AG09319 (cell line): ENCODE results near the gene HAVCR1.
"Not testable (repeated sequence)": the region's sequence is repeated elsewhere in the genome, so short reads cannot be mapped to it uniquely, and the experiment has no call there.

Source experiments
- DNase-seq: peaks from one replicate; pipeline ENCODE4 v3.0.0-alpha.2; 2010; ENCODE audit warnings: low read depth; ENCODE audit errors: extremely low read depth
- TF ChIP-seq, protein P1 (sequence below): IDR thresholded peaks from 2 replicates; pipeline ENCODE4 v1.5.1; 2011; ENCODE audit warnings: low read depth, mild to moderate bottlenecking, inconsistent platforms, low read length, moderate library complexity

The HAVCR1 gene

GRCh38 chr5:157063776-157064430 is 5.0 kb upstream of the HAVCR1 start:
- TF ChIP-seq, protein P1, sequence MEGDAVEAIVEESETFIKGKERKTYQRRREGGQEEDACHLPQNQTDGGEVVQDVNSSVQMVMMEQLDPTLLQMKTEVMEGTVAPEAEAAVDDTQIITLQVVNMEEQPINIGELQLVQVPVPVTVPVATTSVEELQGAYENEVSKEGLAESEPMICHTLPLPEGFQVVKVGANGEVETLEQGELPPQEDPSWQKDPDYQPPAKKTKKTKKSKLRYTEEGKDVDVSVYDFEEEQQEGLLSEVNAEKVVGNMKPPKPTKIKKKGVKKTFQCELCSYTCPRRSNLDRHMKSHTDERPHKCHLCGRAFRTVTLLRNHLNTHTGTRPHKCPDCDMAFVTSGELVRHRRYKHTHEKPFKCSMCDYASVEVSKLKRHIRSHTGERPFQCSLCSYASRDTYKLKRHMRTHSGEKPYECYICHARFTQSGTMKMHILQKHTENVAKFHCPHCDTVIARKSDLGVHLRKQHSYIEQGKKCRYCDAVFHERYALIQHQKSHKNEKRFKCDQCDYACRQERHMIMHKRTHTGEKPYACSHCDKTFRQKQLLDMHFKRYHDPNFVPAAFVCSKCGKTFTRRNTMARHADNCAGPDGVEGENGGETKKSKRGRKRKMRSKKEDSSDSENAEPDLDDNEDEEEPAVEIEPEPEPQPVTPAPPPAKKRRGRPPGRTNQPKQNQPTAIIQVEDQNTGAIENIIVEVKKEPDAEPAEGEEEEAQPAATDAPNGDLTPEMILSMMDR: no peak
- no peak for DNase-seq

DNA sequence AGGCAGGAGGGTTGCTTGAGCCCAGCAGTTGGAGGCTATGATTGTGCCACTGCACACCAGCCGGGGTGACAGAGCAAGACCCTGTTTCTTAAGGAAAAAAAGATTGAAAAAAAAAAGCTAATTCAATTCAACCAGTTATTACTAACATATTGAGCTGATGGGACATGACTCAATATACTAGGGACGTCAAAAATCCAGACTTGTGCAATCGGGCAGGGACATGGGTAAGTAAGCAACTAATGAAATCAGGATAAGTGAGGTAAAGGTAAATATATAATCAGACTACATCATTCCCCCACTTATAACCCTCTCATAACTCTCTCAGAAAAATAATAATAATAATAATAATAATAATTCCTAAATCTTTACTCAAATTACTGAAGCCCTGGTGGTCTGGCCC is 975 bp upstream of the HAVCR1 start:
- TF ChIP-seq, protein P1: no peak
- no peak for DNase-seq

DNA sequence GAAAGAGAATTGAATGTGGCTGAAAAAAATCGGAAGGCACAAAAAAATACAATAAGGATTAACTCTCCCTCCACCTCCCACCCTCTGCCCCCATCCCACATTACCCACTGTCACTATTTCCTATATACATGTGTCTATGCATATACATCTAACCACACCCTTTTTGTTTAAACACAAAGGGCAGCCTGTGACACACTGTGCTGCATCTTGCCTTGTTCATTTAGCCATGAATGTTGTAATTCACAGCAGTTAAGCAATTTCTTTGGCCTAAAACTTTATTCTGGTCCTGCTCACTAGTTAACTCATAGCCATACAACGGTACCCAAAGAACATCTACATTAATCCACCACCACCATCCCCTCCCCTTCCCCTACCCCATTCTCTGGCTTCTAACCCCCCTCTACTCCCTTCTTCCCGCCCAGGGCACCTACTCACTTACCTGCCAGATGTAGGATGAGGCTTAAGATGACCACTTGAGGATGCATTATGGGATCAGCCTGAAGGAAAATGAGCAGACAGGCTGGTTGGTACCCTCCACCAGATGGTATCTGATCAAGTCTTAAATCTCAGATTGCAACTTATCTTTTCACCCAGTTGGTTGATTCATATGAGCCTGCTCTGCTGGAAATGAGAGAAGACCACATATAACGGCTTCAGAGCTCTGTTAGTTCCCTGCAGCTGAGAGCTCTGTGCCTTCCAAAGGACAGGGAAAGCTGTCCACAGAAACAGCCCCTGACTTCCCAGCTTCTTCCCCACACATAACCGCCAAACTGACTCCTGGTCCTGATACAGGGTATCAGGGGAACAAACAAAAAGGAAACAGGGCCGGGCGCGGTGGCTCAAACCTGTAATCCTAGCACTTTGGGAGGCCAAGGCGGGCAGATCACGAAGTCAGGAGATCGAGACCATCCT is 1.2 kb downstream of the HAVCR1 start:
- no peak for DNase-seq
- TF ChIP-seq, protein P1: no peak

- DNase-seq: not testable (repeated sequence)
These were observed 2.1 kb downstream of the HAVCR1 start for GRCh38 chr5:157056848-157057247.

- no peak for DNase-seq
- TF ChIP-seq, protein P1: no peak
These were observed 7.2 kb downstream of the HAVCR1 start for GRCh38 chr5:157051604-157052245.

- TF ChIP-seq, protein P1: no peak
- DNase-seq: no peak
These were observed 8.9 kb downstream of the HAVCR1 start for GRCh38 chr5:157050050-157050449.

- DNase-seq: no peak
- TF ChIP-seq, protein P1: no peak
These were observed 9.3 kb downstream of the HAVCR1 start for GRCh38 chr5:157049605-157050004.
